ENCODE data around the gene SLC34A3.

Gene SLC34A3

DNA sequence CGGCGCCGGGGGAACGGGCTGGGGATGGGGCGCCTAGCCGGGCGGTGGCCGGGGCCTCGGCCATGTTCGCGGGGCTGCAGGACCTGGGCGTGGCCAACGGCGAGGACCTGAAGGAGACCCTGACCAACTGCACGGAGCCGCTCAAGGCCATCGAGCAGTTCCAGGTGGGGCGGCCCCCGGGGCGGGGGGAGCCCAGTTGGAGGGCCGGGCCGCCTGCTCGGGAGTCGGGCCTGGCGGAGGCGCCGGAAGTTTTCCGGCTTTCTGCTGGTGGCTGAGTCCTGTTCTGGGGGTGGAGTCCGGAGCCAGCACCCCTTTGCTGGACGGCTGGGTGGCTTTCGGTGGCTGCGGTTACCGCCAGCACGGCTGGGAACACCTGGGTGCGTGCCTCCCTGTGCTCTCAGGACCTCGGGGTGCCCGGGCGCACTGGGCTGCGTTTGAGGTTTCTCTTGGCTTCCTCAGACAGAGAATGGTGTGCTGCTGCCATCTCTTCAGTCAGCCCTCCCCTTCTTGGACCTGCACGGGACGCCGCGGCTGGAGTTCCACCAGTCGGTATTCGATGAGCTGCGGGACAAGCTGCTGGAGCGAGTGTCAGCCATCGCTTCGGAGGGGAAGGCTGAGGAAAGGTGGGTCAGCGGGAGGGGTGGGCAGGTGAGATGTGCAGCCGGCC lies 24.9 kb downstream of the SLC34A3 start:
- no peak for TF ChIP-seq CEBPB (IDR thresholded peaks at IDR 0.05)
- TF ChIP-seq TAF1 (IDR thresholded peaks at IDR 0.05; ENCODE audit: low read depth): no peak
- 0 out of 2 replicates have a peak, but pooled peaks have one; percentile 56 for TF ChIP-seq YY1 (IDR thresholded peaks at IDR 0.05; ENCODE audit: low read depth)
- no peak for TF ChIP-seq FOXM1 (IDR thresholded peaks at IDR 0.05; ENCODE audit: borderline replicate concordance, low read depth)
- TF ChIP-seq, protein P1, sequence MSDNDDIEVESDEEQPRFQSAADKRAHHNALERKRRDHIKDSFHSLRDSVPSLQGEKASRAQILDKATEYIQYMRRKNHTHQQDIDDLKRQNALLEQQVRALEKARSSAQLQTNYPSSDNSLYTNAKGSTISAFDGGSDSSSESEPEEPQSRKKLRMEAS (IDR thresholded peaks at IDR 0.05): 0 out of 2 replicates have a peak, but pooled peaks have one; percentile 21
- TF ChIP-seq, protein P2, sequence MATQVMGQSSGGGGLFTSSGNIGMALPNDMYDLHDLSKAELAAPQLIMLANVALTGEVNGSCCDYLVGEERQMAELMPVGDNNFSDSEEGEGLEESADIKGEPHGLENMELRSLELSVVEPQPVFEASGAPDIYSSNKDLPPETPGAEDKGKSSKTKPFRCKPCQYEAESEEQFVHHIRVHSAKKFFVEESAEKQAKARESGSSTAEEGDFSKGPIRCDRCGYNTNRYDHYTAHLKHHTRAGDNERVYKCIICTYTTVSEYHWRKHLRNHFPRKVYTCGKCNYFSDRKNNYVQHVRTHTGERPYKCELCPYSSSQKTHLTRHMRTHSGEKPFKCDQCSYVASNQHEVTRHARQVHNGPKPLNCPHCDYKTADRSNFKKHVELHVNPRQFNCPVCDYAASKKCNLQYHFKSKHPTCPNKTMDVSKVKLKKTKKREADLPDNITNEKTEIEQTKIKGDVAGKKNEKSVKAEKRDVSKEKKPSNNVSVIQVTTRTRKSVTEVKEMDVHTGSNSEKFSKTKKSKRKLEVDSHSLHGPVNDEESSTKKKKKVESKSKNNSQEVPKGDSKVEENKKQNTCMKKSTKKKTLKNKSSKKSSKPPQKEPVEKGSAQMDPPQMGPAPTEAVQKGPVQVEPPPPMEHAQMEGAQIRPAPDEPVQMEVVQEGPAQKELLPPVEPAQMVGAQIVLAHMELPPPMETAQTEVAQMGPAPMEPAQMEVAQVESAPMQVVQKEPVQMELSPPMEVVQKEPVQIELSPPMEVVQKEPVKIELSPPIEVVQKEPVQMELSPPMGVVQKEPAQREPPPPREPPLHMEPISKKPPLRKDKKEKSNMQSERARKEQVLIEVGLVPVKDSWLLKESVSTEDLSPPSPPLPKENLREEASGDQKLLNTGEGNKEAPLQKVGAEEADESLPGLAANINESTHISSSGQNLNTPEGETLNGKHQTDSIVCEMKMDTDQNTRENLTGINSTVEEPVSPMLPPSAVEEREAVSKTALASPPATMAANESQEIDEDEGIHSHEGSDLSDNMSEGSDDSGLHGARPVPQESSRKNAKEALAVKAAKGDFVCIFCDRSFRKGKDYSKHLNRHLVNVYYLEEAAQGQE (IDR thresholded peaks at IDR 0.05; ENCODE audit: low read depth): no peak
- no peak for TF ChIP-seq CREB1 (IDR thresholded peaks at IDR 0.05; ENCODE audit: low read depth)
- TF ChIP-seq RAD21 (IDR thresholded peaks at IDR 0.05; ENCODE audit: low read depth): no peak
- TF ChIP-seq EGR1 (IDR thresholded peaks at IDR 0.05): no peak
- TF ChIP-seq TCF12 (IDR thresholded peaks at IDR 0.05; ENCODE audit: low read depth): 0 out of 2 replicates have a peak, but pooled peaks have one; percentile 13

DNA sequence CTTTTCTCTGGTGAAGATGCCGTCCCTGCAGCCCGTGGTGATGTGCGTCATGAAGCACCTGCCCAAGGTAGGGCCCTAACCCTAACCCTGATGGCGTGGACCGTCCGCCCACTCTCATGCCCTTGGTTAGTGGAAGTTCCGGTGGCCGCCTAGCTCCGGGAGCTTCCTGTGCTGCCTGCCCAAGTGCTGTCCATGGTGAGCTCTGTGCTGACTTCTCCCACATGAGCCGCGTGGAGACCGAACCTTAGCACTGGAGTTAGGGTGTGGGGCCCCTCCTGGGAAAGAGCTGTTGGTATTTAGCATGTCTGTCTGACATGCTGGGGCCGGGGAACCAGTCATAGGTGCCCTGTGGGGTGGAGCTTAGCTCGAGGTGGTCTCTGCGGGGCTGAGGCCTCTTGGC lies 25.7 kb downstream of the SLC34A3 start:
- TF ChIP-seq RAD21 (IDR thresholded peaks at IDR 0.05; ENCODE audit: low read depth) (no peak), TAF1 (IDR thresholded peaks at IDR 0.05; ENCODE audit: low read depth) (no peak), EP300 (IDR thresholded peaks at IDR 0.05; ENCODE audit: borderline replicate concordance) (no peak), FOXM1 (IDR thresholded peaks at IDR 0.05; ENCODE audit: borderline replicate concordance, low read depth) (no peak), YY1 (IDR thresholded peaks at IDR 0.05; ENCODE audit: low read depth) (no peak), EGR1 (IDR thresholded peaks at IDR 0.05) (no peak), TCF12 (IDR thresholded peaks at IDR 0.05; ENCODE audit: low read depth) (no peak), ZBTB7A (IDR thresholded peaks at IDR 0.05; ENCODE audit: low read depth) (no peak)
- TF ChIP-seq, protein P2 (IDR thresholded peaks at IDR 0.05; ENCODE audit: low read depth): no peak

DNA sequence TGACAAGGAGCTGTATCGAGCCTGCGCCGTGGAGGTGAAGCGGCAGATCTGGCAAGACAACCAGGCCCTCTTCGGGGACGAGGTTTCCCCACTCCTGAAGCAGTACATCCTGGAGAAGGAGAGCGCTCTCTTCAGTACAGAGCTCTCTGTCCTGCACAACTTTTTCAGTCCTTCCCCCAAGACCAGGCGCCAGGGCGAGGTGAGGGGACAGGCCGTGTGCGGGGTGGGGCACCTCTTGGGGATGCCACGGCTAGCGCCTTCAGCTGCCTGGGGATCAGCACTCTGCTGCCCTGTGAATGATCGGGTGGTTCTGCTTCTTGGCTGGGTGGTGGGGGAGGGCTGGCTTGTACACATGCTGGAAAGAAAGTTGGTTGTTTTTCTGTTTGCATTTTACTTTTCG lies 26.2 kb downstream of the SLC34A3 start:
- TF ChIP-seq TEAD4 (IDR thresholded peaks at IDR 0.05): no peak

DNA sequence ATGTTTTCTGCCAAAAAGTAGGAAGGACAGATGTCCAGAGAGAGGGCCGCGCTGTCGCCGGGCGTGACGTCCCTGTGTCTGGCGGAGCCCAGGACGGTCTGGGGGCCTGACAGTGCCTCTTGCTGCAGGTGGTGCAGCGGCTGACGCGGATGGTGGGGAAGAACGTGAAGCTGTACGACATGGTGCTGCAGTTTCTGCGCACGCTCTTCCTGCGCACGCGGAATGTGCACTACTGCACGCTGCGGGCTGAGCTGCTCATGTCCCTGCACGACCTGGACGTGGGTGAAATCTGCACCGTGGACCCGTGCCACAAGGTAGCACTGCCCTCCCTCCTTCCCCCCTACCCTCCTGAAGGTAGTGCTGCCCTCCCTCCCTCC lies 32.2 kb downstream of the SLC34A3 start:
- TF ChIP-seq TAF1 (IDR thresholded peaks at IDR 0.05; ENCODE audit: low read depth) (no peak), TCF12 (IDR thresholded peaks at IDR 0.05; ENCODE audit: low read depth) (no peak), EP300 (IDR thresholded peaks at IDR 0.05; ENCODE audit: borderline replicate concordance) (no peak), CEBPB (IDR thresholded peaks at IDR 0.05) (no peak), EGR1 (IDR thresholded peaks at IDR 0.05) (no peak), TEAD4 (IDR thresholded peaks at IDR 0.05) (no peak)

DNA sequence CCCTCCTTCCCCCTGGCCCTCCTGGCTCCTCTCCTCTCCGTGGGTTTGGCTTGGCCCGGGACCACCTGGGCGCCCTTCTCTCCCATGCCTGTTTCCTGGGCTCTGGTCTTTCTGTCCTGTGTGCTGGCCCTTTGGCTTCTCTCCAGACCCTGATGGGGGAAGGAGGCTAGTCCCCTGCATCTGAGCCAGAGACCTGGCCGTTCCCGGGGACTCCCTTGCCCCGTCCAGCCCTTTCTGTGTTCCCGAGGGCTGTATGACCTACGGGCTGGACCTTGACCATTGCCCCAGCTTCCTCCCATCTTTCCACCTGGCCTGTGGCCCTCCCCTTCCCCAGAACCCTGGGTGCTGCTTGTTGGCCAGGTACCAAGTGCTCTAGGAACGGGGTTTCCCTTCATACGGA lies 32.8 kb downstream of the SLC34A3 start:
- TF ChIP-seq CREB1 (IDR thresholded peaks at IDR 0.05; ENCODE audit: low read depth) (no peak), ZBTB7A (IDR thresholded peaks at IDR 0.05; ENCODE audit: low read depth) (no peak), TAF1 (IDR thresholded peaks at IDR 0.05; ENCODE audit: low read depth) (no peak), EGR1 (IDR thresholded peaks at IDR 0.05) (no peak), NFIC (IDR thresholded peaks at IDR 0.05) (no peak), CEBPB (IDR thresholded peaks at IDR 0.05) (no peak)
- TF ChIP-seq, protein P2 (IDR thresholded peaks at IDR 0.05; ENCODE audit: low read depth): no peak
- TF ChIP-seq, protein P1 (IDR thresholded peaks at IDR 0.05): no peak
- TF ChIP-seq, protein P3, sequence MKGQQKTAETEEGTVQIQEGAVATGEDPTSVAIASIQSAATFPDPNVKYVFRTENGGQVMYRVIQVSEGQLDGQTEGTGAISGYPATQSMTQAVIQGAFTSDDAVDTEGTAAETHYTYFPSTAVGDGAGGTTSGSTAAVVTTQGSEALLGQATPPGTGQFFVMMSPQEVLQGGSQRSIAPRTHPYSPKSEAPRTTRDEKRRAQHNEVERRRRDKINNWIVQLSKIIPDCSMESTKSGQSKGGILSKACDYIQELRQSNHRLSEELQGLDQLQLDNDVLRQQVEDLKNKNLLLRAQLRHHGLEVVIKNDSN (IDR thresholded peaks at IDR 0.05): no peak
